Pancreas (tissue), 10 donors: ENCODE measurements around the gene CFAP299. TPM values are rescaled to one million over a fixed set of nuclear protein-coding genes. Genes with fewer than 3 reads are reported as not detected.

Experiments used
- ATAC-seq, 4 donors: fragments of 200-7000 bp; cut with Tn5 transposase; one replicate each; pipeline versions ENCODE4 v1.8.0 to v1.9.1; 2020; ENCODE audit warnings: mild to moderate bottlenecking in 4 of 4, moderate library complexity in 4 of 4
- DNase-seq, 6 donors: peaks; one replicate each; pipeline ENCODE4 v3.0.0-alpha.2; 2020
- FAIRE-seq: peaks from 2 replicates; lab custom pipeline; 2012; peaks lifted over from hg19 to GRCh38; lab: Jason Lieb, UNC
- H3K27ac ChIP-seq, 4 donors: fragments of 200-600 bp; sonication (generic); 1 replicate in 3 of 4; 2 replicates in 1 of 4; pipeline versions ENCODE4 v1.5.0 to v1.8.0; 2020
- H3K27me3 ChIP-seq, 4 donors: fragments of 200-600 bp; one replicate each; pipeline ENCODE4 v1.8.0; 2021
- H3K36me3 ChIP-seq, 3 donors: fragments of 200-600 bp; sonication (generic) in 1 of 3; one replicate each; pipeline versions ENCODE4 v1.5.0 to v1.8.0; 2020 to 2021
- H3K4me1 ChIP-seq, 3 donors: fragments of 200-600 bp; one replicate each; pipeline ENCODE4 v1.8.0; 2021
- H3K4me3 ChIP-seq, 4 donors: fragments of 200-600 bp; sonication (generic) in 2 of 4; one replicate each; pipeline versions ENCODE4 v1.5.0 to v1.8.0; 2020 to 2021
- H3K9me3 ChIP-seq, 4 donors: fragments of 200-600 bp; one replicate each; pipeline ENCODE4 v1.8.0; 2021
- CTCF ChIP-seq, 4 donors: fragments of 200-600 bp; sonication (generic) in 3 of 4; IDR thresholded peaks; one replicate each; pipeline versions ENCODE4 v1.5.0 to v1.8.0; 2021; ENCODE audit warnings: antibody characterized with exemption in 4 of 4
- WGBS, 2 donors: extraction: QIAGEN DNeasy Blood & Tissue Kit; methylation state at CpG; one replicate each; pipeline ENCODE4 v1.1.7; 2013; 5-methylcytosine and 5-hydroxymethylcytosine counted together
- intact Hi-C, 3 donors: fragments of 100-400 bp; cut with DNase I; formaldehyde crosslinking; loops; one replicate each; pipeline versions ENCODE4 v1.11.1 to v1.14.2; 2022
- polyA plus RNA-seq, 2 donors: library from polyadenylated mRNA; stranded (reverse); fragments of 200-250 nt; gene quantifications; one replicate each; pipeline ENCODE4 v1.2.3, GENCODE V29; 2013
- total RNA-seq, 6 donors: library from RNA; stranded (reverse); fragmentation: NEBNext Ultra II Directional in 4 of 6; extraction: Animal tissue kit (Norgen Biotek cat#: 25700) in 4 of 6; gene quantifications; one replicate each; pipeline versions ENCODE4 v1.2.1 to v1.2.4, GENCODE V29; 2021 to 2023
- donor health status: healthy with polysubstance abuse.
- donor health status: DM: no; HTN: no; CAD: no; lungs with moderate emphysema.
- donor health status: DM: no; HTN: no; CAD: no.
- donor health status: control.
- donor health status: control.
- donor health status: Bipolar disorder and iron deficiency.
- donor health status: DM: yes; HTN: yes; CAD: no.
- donor health status: DM: no; HTN: no; CAD: no.
- donor health status: DM: no; HTN: no; CAD: no.
- donor health status: DM: yes; HTN: yes; CAD: no.

CFAP299 gene
- total and polyA plus RNA-seq, 8 donors = 0.14 TPM; not detected in 7

GRCh38 chr4:80839792-80840191, 504.3 kb downstream of the CFAP299 start:
- FAIRE-seq = no peak
- no peak for TF ChIP-seq CTCF (IDR thresholded peaks at IDR 0.05)
- intact Hi-C loops = no loop called here
- Histone ChIP-seq H3K27ac (no peak overlapping the region), H3K36me3 (no peaks in the 10 kb centered on the region), H3K9me3 (no peaks in the 10 kb centered on the region), H3K4me1 (no peaks in the 10 kb centered on the region), H3K4me3 (no peak overlapping the region), H3K27me3 (no peaks in the 10 kb centered on the region)
- no peak for ATAC-seq
- no peak for DNase-seq

GRCh38 chr4:80840396-80840795, 504.9 kb downstream of the CFAP299 start:
- no peak overlapping the region for H3K27ac ChIP-seq
- intact Hi-C loops = no loop called here
- no peaks in the 10 kb centered on the region for H3K36me3 ChIP-seq
- H3K4me1 ChIP-seq = no peaks in the 10 kb centered on the region
- FAIRE-seq (no peak), ATAC-seq (no peak), DNase-seq (no peak)
- WGBS, 2 donors = 3 to 7% methylated on average over 1 of the region's 1 CpG
- H3K4me3 ChIP-seq = no peak overlapping the region
- no peaks in the 10 kb centered on the region for H3K27me3 ChIP-seq
- TF ChIP-seq CTCF (IDR thresholded peaks at IDR 0.05) = no peak
- H3K9me3 ChIP-seq = no peaks in the 10 kb centered on the region

- TF ChIP-seq CTCF (IDR thresholded peaks at IDR 0.05) = no peak
Measured at GRCh38 chr4:80841587-80842281, 506.2 kb downstream of the CFAP299 start.

GRCh38 chr4:80846210-80846609, 510.7 kb downstream of the CFAP299 start:
- no peak for TF ChIP-seq CTCF (IDR thresholded peaks at IDR 0.05)
- Histone ChIP-seq H3K9me3 (no peaks in the 10 kb centered on the region), H3K27ac (no peak overlapping the region), H3K4me1 (no peaks in the 10 kb centered on the region), H3K4me3 (no peak overlapping the region), H3K36me3 (no peaks in the 10 kb centered on the region), H3K27me3 (no peaks in the 10 kb centered on the region)
- DNase-seq (no peak), FAIRE-seq (no peak), ATAC-seq (no peak)
- intact Hi-C loops = no loop called here

More at GRCh38 chr4:80841587-80842281, 506.2 kb downstream of the CFAP299 start:
- FAIRE-seq (no peak), DNase-seq (no peak), ATAC-seq (no peak)
- Histone ChIP-seq H3K36me3 (no peaks in the 10 kb centered on the region), H3K9me3 (no peaks in the 10 kb centered on the region), H3K27me3 (no peaks in the 10 kb centered on the region), H3K27ac (no peak overlapping the region), H3K4me1 (no peaks in the 10 kb centered on the region), H3K4me3 (no peak overlapping the region)
- intact Hi-C loops = no loop called here
- 64 to 81% methylated on average over 2 of the region's 2 CpGs for WGBS, 2 donors

GRCh38 chr4:80852061-80852460, 516.5 kb downstream of the CFAP299 start:
- 55 to 73% methylated on average over 2 of the region's 2 CpGs for WGBS, 2 donors

More at GRCh38 chr4:80852061-80852460, 516.5 kb downstream of the CFAP299 start:
- TF ChIP-seq CTCF (IDR thresholded peaks at IDR 0.05) = no peak
- H3K27me3 ChIP-seq = no peaks in the 10 kb centered on the region
- H3K4me3 ChIP-seq = no peak overlapping the region
- no peak overlapping the region for H3K27ac ChIP-seq
- no peak for FAIRE-seq
- DNase-seq = no peak
- H3K36me3 ChIP-seq = no peaks in the 10 kb centered on the region
- ATAC-seq = no peak
- H3K9me3 ChIP-seq = no peaks in the 10 kb centered on the region
- intact Hi-C loops = no loop called here
- no peaks in the 10 kb centered on the region for H3K4me1 ChIP-seq
